Natural killer cell (primary cell): Measurements from ENCODE around the gene THY1. TPM values are rescaled to one million over a fixed set of nuclear protein-coding genes. Genes with fewer than 3 reads are reported as not detected.

ENCODE experiments used
- ATAC-seq, 3 donors: fragments of 150-1000 bp in 2 of 3; fragments of 200-7000 bp in 1 of 3; cut with Tn5 transposase; 1 replicate in 1 of 3; 2 replicates in 2 of 3; pipeline ENCODE4 v1.10.0; 2021; ENCODE audit warnings: mild to moderate bottlenecking in 2 of 3, moderate library complexity in 2 of 3
- DNase-seq, 2 donors: peaks; one replicate each; pipeline versions ENCODE4 v3.0.0 to v3.0.0-alpha.2; 2013 to 2021; ENCODE audit warnings: mixed read lengths in 1 of 2
- H3K27ac ChIP-seq: one replicate; pipeline ENCODE4 v1.5.1; 2013; ENCODE audit warnings: mild to moderate bottlenecking, low read length
- H3K27me3 ChIP-seq: one replicate; pipeline ENCODE4 v1.6.1; 2013; ENCODE audit warnings: low read length; ENCODE audit not compliant: control insufficient read depth, insufficient read depth
- H3K36me3 ChIP-seq: one replicate; pipeline ENCODE4 v1.6.1; 2013; ENCODE audit warnings: low read length; ENCODE audit not compliant: control insufficient read depth, insufficient read depth
- H3K4me1 ChIP-seq: one replicate; pipeline ENCODE4 v1.6.1; 2013; ENCODE audit warnings: low read length; ENCODE audit not compliant: control insufficient read depth, insufficient read depth
- H3K4me3 ChIP-seq: one replicate; pipeline ENCODE4 v1.5.1; 2013; ENCODE audit warnings: low read length
- H3K9me3 ChIP-seq: one replicate; pipeline ENCODE4 v1.6.1; 2013; ENCODE audit warnings: low read length; ENCODE audit not compliant: control insufficient read depth, insufficient read depth
- H3K27ac Mint-ChIP-seq, 2 donors: one replicate each; pipeline ENCODE4 v1.8.0; 2022; ENCODE audit warnings: mild to moderate bottlenecking in 2 of 2, mixed read lengths in 2 of 2, moderate library complexity in 1 of 2
- H3K27me3 Mint-ChIP-seq, 2 donors: one replicate each; pipeline ENCODE4 v1.8.0; 2022; ENCODE audit warnings: low read depth in 2 of 2, mixed read lengths in 2 of 2
- H3K36me3 Mint-ChIP-seq: one replicate; pipeline ENCODE4 v1.8.0; 2022; ENCODE audit warnings: mixed read lengths
- H3K4me1 Mint-ChIP-seq, 2 donors: one replicate each; pipeline ENCODE4 v1.8.0; 2022; ENCODE audit warnings: mixed read lengths in 2 of 2
- H3K4me3 Mint-ChIP-seq: one replicate; pipeline ENCODE4 v1.8.0; 2022; ENCODE audit warnings: mild to moderate bottlenecking, moderate library complexity, mixed read lengths
- H3K9me3 Mint-ChIP-seq, 2 donors: one replicate each; pipeline ENCODE4 v1.8.0; 2022; ENCODE audit warnings: mixed read lengths in 2 of 2
- CTCF ChIP-seq: fragments of 200-600 bp; IDR thresholded peaks from one replicate; pipeline ENCODE4 v1.8.0; 2022; ENCODE audit warnings: antibody characterized with exemption
- WGBS: methylation state at CpG from one replicate; pipeline ENCODE4 v1.1.7; 2013; ENCODE audit warnings: missing lambda C conversion rate; ENCODE audit not compliant: insufficient coverage; 5-methylcytosine and 5-hydroxymethylcytosine counted together
- intact Hi-C: fragments of 100-400 bp; cut with micrococcal nuclease; formaldehyde crosslinking; loops from one replicate; pipeline ENCODE4 v1.14.2; 2022
- total RNA-seq, 4 donors: library from RNA; stranded (reverse); fragments of 120-200 nt in 1 of 4; gene quantifications; one replicate each; pipeline versions ENCODE4 v1.2.3 to v1.2.4, GENCODE V29; 2013 to 2022

The THY1 gene
- total RNA-seq, 3 donors from 2014 or later (not counting 1 experiment from before 2014, with no cell fraction given), result not detected

- H3K4me3 ChIP-seq, result no peak overlapping the region
- no peak for DNase-seq
- no peak for TF ChIP-seq CTCF
- Mint-ChIP-seq H3K4me3 (no peak overlapping the region), H3K27ac (no peak overlapping the region), H3K9me3 (no peaks in the 10 kb centered on the region), H3K27me3 (peaks cover 38 to 56% of the 10 kb centered on the region in 2 donors), H3K4me1 (peaks cover 11 to 12% of the 10 kb centered on the region in 2 donors), H3K36me3 (no peaks in the 10 kb centered on the region)
- no peaks in the 10 kb centered on the region for H3K9me3 ChIP-seq
- peaks cover 16% of the 10 kb centered on the region for H3K4me1 ChIP-seq
- ATAC-seq, result no peak
- no peaks in the 10 kb centered on the region for H3K36me3 ChIP-seq
- peaks cover 21% of the 10 kb centered on the region for H3K27me3 ChIP-seq
- WGBS, result 58% methylated on average over 4 of the region's 4 CpGs
- intact Hi-C loops, result no loop called here
- H3K27ac ChIP-seq, result no peak overlapping the region
Measured at GRCh38 chr11:119426142-119426541, 3.2 kb upstream of the THY1 start.

DNA sequence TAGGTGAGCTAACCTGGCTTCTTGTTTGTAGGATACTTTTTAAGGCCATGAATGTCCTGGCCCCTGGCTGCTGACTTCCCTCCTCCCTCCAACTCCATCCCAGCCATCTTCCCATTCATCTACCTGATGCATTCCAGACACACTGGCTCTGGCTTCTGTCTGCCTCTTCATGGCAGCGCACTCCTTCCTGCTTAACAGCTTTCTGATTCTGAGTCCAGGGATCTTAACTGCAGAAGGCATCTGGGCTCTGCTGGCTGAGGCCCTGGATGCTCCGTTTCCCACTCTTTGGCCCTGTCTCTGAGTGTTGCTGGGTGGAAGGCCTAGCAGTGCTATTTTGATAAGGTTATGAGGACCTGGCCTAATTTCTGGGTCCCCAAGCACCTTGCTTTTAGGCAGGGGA, 1.8 kb upstream of the THY1 start:
- no peaks in the 10 kb centered on the region for H3K9me3 ChIP-seq
- no peak for TF ChIP-seq CTCF
- H3K36me3 ChIP-seq, result no peaks in the 10 kb centered on the region
- no peak for DNase-seq
- H3K36me3 Mint-ChIP-seq, result no peaks in the 10 kb centered on the region
- H3K4me3 ChIP-seq, result no peak overlapping the region
- H3K4me1 Mint-ChIP-seq, result peaks cover 11 to 12% of the 10 kb centered on the region in 2 donors
- peaks cover 34 to 57% of the 10 kb centered on the region in 2 donors for H3K27me3 Mint-ChIP-seq
- ATAC-seq, result no peak
- intact Hi-C loops, result no loop called here
- no peaks in the 10 kb centered on the region for H3K9me3 Mint-ChIP-seq
- H3K4me1 ChIP-seq, result peaks cover 16% of the 10 kb centered on the region
- 90% methylated on average over 2 of the region's 2 CpGs for WGBS
- no peak overlapping the region for H3K27ac ChIP-seq
- no peak overlapping the region for H3K4me3 Mint-ChIP-seq
- H3K27ac Mint-ChIP-seq, result no peak overlapping the region
- H3K27me3 ChIP-seq, result peaks cover 23% of the 10 kb centered on the region

GRCh38 chr11:119424276-119424675, 1.3 kb upstream of the THY1 start:
- Mint-ChIP-seq H3K4me3 (no peak overlapping the region), H3K27ac (no peak overlapping the region), H3K9me3 (no peaks in the 10 kb centered on the region), H3K4me1 (peaks cover 11 to 12% of the 10 kb centered on the region in 2 donors), H3K36me3 (no peaks in the 10 kb centered on the region), H3K27me3 (peaks cover 35 to 57% of the 10 kb centered on the region in 2 donors)
- DNase-seq (no peak), ATAC-seq (no peak)
- Histone ChIP-seq H3K27me3 (peaks cover 23% of the 10 kb centered on the region), H3K4me3 (no peak overlapping the region), H3K36me3 (no peaks in the 10 kb centered on the region), H3K27ac (no peak overlapping the region), H3K4me1 (peaks cover 16% of the 10 kb centered on the region), H3K9me3 (no peaks in the 10 kb centered on the region)
- intact Hi-C loops, result no loop called here
- 89% methylated on average over 3 of the region's 3 CpGs for WGBS
- no peak for TF ChIP-seq CTCF

- Mint-ChIP-seq H3K4me3 (no peak overlapping the region), H3K36me3 (no peaks in the 10 kb centered on the region), H3K27me3 (peaks cover 39 to 57% of the 10 kb centered on the region in 2 donors), H3K27ac (no peak overlapping the region), H3K9me3 (no peaks in the 10 kb centered on the region), H3K4me1 (peaks cover 11 to 12% of the 10 kb centered on the region in 2 donors)
- ATAC-seq, result no peak
- H3K27me3 ChIP-seq, result peaks cover 23% of the 10 kb centered on the region
- 72% methylated on average over 12 of the region's 14 CpGs for WGBS
- no peak overlapping the region for H3K27ac ChIP-seq
- H3K9me3 ChIP-seq, result no peaks in the 10 kb centered on the region
- no peaks in the 10 kb centered on the region for H3K36me3 ChIP-seq
- DNase-seq, result no peak
- intact Hi-C loops, result no loop called here
- no peak overlapping the region for H3K4me3 ChIP-seq
- H3K4me1 ChIP-seq, result peaks cover 16% of the 10 kb centered on the region
- no peak for TF ChIP-seq CTCF
Measured at GRCh38 chr11:119423509-119424254, 710 bp upstream of the THY1 start.
